ENCODE data around the gene TRAPPC10. TPM values are rescaled to one million over a fixed set of nuclear protein-coding genes. Genes with fewer than 3 reads are reported as not detected.

TRAPPC10 gene
- total RNA-seq, 1 experiment from 2014 or later, result 32.9 TPM

- Histone ChIP-seq H3K18ac (ENCODE audit: insufficient read length, low read depth, low read length) (no peak overlapping the region), H2BK120ac (ENCODE audit: low read depth, low read length, poor library complexity, severe bottlenecking) (no peak overlapping the region), H4K5ac (ENCODE audit: insufficient read length, low read depth, low read length) (no peak overlapping the region), H4K8ac (replicated peaks; ENCODE audit: insufficient read length, low read depth, low read length) (no peak overlapping the region), H3T11ph (ENCODE audit: low read length) (no peak overlapping the region), H3K4ac (ENCODE audit: low read depth, low read length) (no peak overlapping the region), H2BK5ac (ENCODE audit: insufficient read length, low read length) (no peak overlapping the region), H4K91ac (ENCODE audit: insufficient read length, low read depth, low read length) (no peak overlapping the region), H3K14ac (ENCODE audit: insufficient read depth, low read length) (no peak overlapping the region), H3K27me3 (ENCODE audit: insufficient read depth, low read length) (no peaks in the 10 kb centered on the region), H2AFZ (ENCODE audit: low read length) (no peak overlapping the region), H3K56ac (ENCODE audit: insufficient read length, low read depth, low read length) (no peak overlapping the region), H3K9ac (ENCODE audit: extremely low read depth, insufficient read length, low read length) (no peak overlapping the region), H3K23ac (ENCODE audit: insufficient read length, low read depth, low read length) (no peak overlapping the region), H3K23me2 (ENCODE audit: insufficient read length, low read depth, low read length, poor library complexity, severe bottlenecking) (peaks cover 3% of the 10 kb centered on the region), H3K4me2 (ENCODE audit: insufficient read depth, insufficient read length, low read length) (no peak overlapping the region), H2AK5ac (ENCODE audit: insufficient read length, low read length) (no peak overlapping the region), H3K79me2 (ENCODE audit: insufficient read depth, low read length) (no peaks in the 10 kb centered on the region), H3K27ac (ENCODE audit: insufficient read length, low read depth, low read length) (no peak overlapping the region), H4K20me1 (ENCODE audit: control insufficient read depth, insufficient read depth, insufficient read length) (no peaks in the 10 kb centered on the region), H2BK12ac (ENCODE audit: insufficient read length, low read depth, low read length) (no peak overlapping the region), H3K79me1 (ENCODE audit: insufficient read depth, low read depth, low read length, poor library complexity, severe bottlenecking) (no peaks in the 10 kb centered on the region), H2BK15ac (ENCODE audit: low read depth, low read length) (no peak overlapping the region), H3K9me3 (ENCODE audit: control insufficient read depth, low read depth, low read length) (no peaks in the 10 kb centered on the region), H2BK20ac (ENCODE audit: low read depth, low read length, poor library complexity, severe bottlenecking) (no peak overlapping the region), H3K4me1 (ENCODE audit: insufficient read depth, low read length) (no peaks in the 10 kb centered on the region; the same call in 1 of the 2 replicates)
- Mint-ChIP-seq H3K36me3 (ENCODE audit: insufficient read depth in 1 of 3, low read depth in 3 of 3) (no peaks in the 10 kb centered on the region), H3K4me3 (no peak overlapping the region), H3K9me3 (no peaks in the 10 kb centered on the region), H3K27me3 (ENCODE audit: low read depth) (no peaks in the 10 kb centered on the region), H3K27ac (peak overlapping the region in 2 of 3 experiments; percentile 5 to 18; a peak in 1 of 7 replicates), H3K4me1 (peaks cover 20 to 24% of the 10 kb centered on the region in 2 experiments)
- TF ChIP-seq CTCF (conservative IDR thresholded peaks at IDR 0.05), result no peak
- peak; percentile 82 for DNase-seq
- WGBS (ENCODE audit: extremely low coverage, insufficient read length, low lambda C conversion rate), result no CpG with 5 or more reads among the region's 13 CpGs
These were observed 30.3 kb upstream of the TRAPPC10 start for GRCh38 chr21:43981871-43982210.

Data from H9 (cell line).